WTC11 (cell line): ENCODE data around the gene BLM. TPM values are rescaled to one million over a fixed set of nuclear protein-coding genes. Genes with fewer than 3 reads are reported as not detected.

Experiments used
- ATAC-seq: fragments of 200-7000 bp; cut with Tn5 transposase; 2 replicates; pipeline ENCODE4 v1.10.0; 2021; ENCODE audit warnings: mild to moderate bottlenecking, moderate library complexity
- CTCF ChIA-PET: fragments of 300-600 bp; sonication (Branson Sonifier 250); formaldehyde crosslinking; loops from one replicate; lab custom pipeline; 2021; ENCODE audit warnings: antibody characterized with exemption; lab: Charles Lee
- POLR2A ChIA-PET: fragments of 350-600 bp; sonication (Branson Sonifier 250); formaldehyde crosslinking; loops from one replicate; lab custom pipeline; 2021; ENCODE audit warnings: antibody characterized with exemption; lab: Charles Lee
- DNase-seq: peaks from one replicate; pipeline ENCODE4 v3.0.0; 2021; ENCODE audit warnings: low spot score
- H3K27ac Mint-ChIP-seq: 2 replicates; pipeline ENCODE4 v1.8.0; 2021; ENCODE audit warnings: mixed read lengths
- H3K27me3 Mint-ChIP-seq: 2 replicates; pipeline ENCODE4 v1.8.0; 2021; ENCODE audit warnings: low read depth, mild to moderate bottlenecking, moderate library complexity, mixed read lengths
- H3K36me3 Mint-ChIP-seq: 2 replicates; pipeline ENCODE4 v1.8.0; 2021; ENCODE audit warnings: mixed read lengths
- H3K4me1 Mint-ChIP-seq: 2 replicates; pipeline ENCODE4 v1.8.0; 2022; ENCODE audit warnings: mixed read lengths
- H3K4me3 Mint-ChIP-seq: 2 replicates; pipeline ENCODE4 v1.8.0; 2021; ENCODE audit warnings: mild to moderate bottlenecking, moderate library complexity, mixed read lengths
- H3K9me3 Mint-ChIP-seq: 2 replicates; pipeline ENCODE4 v1.8.0; 2021; ENCODE audit warnings: mixed read lengths
- ARID4B ChIP-seq: sonication (generic); formaldehyde crosslinking; IDR thresholded peaks from 2 replicates; pipeline ENCODE4 v1.8.0; 2023; ENCODE audit warnings: missing genetic modification reagents, mild to moderate bottlenecking, borderline replicate concordance
- ATF1 ChIP-seq: sonication (generic); formaldehyde crosslinking; IDR thresholded peaks from 2 replicates; pipeline ENCODE4 v1.8.1; 2023; ENCODE audit warnings: mild to moderate bottlenecking, moderate library complexity, missing genetic modification reagents
- ATF2 ChIP-seq: sonication (generic); formaldehyde crosslinking; IDR thresholded peaks from 2 replicates; pipeline ENCODE4 v1.8.1; 2022; ENCODE audit warnings: low read depth, missing genetic modification reagents, borderline replicate concordance
- CDX4 ChIP-seq: fragments of 250-450 bp; sonication (Bioruptor Pico); IDR thresholded peaks from 2 replicates; pipeline ENCODE4 v1.9.0; 2021; ENCODE audit warnings: moderate library complexity, mild to moderate bottlenecking, inconsistent platforms, borderline replicate concordance
- EMX1 ChIP-seq: fragments of 250-450 bp; sonication (Bioruptor Pico); IDR thresholded peaks from 2 replicates; pipeline ENCODE4 v1.8.0; 2021; ENCODE audit warnings: mild to moderate bottlenecking
- GTF2I ChIP-seq: fragments of 250-450 bp; sonication (Bioruptor Pico); conservative IDR thresholded peaks from 2 replicates; pipeline ENCODE4 v1.4.0; 2021; ENCODE audit warnings: mild to moderate bottlenecking
- HMGA2 ChIP-seq: fragments of 250-450 bp; sonication (Bioruptor Pico); IDR thresholded peaks from 2 replicates; pipeline ENCODE4 v1.4.0; 2021; ENCODE audit warnings: mild to moderate bottlenecking, moderate library complexity
- MLX ChIP-seq: sonication (generic); formaldehyde crosslinking; IDR thresholded peaks from 2 replicates; pipeline ENCODE4 v1.8.1; 2023; ENCODE audit warnings: mild to moderate bottlenecking, missing genetic modification reagents, moderate library complexity
- PREB ChIP-seq: sonication (generic); formaldehyde crosslinking; IDR thresholded peaks from 2 replicates; pipeline ENCODE4 v1.8.1; 2022; ENCODE audit warnings: mild to moderate bottlenecking, missing genetic modification reagents, moderate library complexity, borderline replicate concordance
- SMAD4 ChIP-seq: sonication (generic); formaldehyde crosslinking; IDR thresholded peaks from 2 replicates; pipeline ENCODE4 v1.8.0; 2022; ENCODE audit warnings: mild to moderate bottlenecking, missing genetic modification reagents
- ZNF232 ChIP-seq: sonication (generic); formaldehyde crosslinking; IDR thresholded peaks from 2 replicates; pipeline ENCODE4 v1.8.0; 2022; ENCODE audit warnings: mild to moderate bottlenecking, missing genetic modification reagents
- ZNF396 ChIP-seq: fragments of 250-450 bp; sonication (Bioruptor Pico); IDR thresholded peaks from 2 replicates; pipeline ENCODE4 v1.8.0; 2021; ENCODE audit warnings: mild to moderate bottlenecking, moderate library complexity, borderline replicate concordance
- ZNF425 ChIP-seq: fragments of 250-450 bp; sonication (Bioruptor Pico); conservative IDR thresholded peaks from 2 replicates; pipeline ENCODE4 v1.9.0; 2021; ENCODE audit warnings: mild to moderate bottlenecking
- ZSCAN18 ChIP-seq: fragments of 250-450 bp; sonication (Bioruptor Pico); IDR thresholded peaks from 2 replicates; pipeline ENCODE4 v2.1.2; 2022; ENCODE audit warnings: mild to moderate bottlenecking, moderate library complexity
- total RNA-seq: library from RNA; stranded (reverse); gene quantifications from 3 replicates; pipeline ENCODE4 v1.2.3, GENCODE V29; 2021
- TF ChIP-seq, protein P1 (sequence below): sonication (generic); formaldehyde crosslinking; IDR thresholded peaks from 2 replicates; pipeline ENCODE4 v1.8.1; 2022; ENCODE audit warnings: mild to moderate bottlenecking, moderate library complexity, missing genetic modification reagents
- TF ChIP-seq, protein P2 (sequence below): sonication (generic); formaldehyde crosslinking; IDR thresholded peaks from 2 replicates; pipeline ENCODE4 v1.8.1; 2023; ENCODE audit warnings: mild to moderate bottlenecking, moderate library complexity, missing genetic modification reagents
- TF ChIP-seq, protein P3 (sequence below): sonication (generic); formaldehyde crosslinking; IDR thresholded peaks from 2 replicates; pipeline ENCODE4 v1.8.1; 2022; ENCODE audit warnings: low read depth, mild to moderate bottlenecking, moderate library complexity, missing genetic modification reagents, borderline replicate concordance
- TF ChIP-seq, protein P4 (sequence below): sonication (generic); formaldehyde crosslinking; IDR thresholded peaks from 2 replicates; pipeline ENCODE4 v1.8.0; 2022; ENCODE audit warnings: mild to moderate bottlenecking, missing genetic modification reagents

BLM gene
- total RNA-seq, 1 experiment from 2014 or later, result 40.5 TPM

GRCh38 chr15:90787881-90788280 lies 70.7 kb downstream of the BLM start:
- H3K27me3 Mint-ChIP-seq, result no peaks in the 10 kb centered on the region
- H3K9me3 Mint-ChIP-seq, result no peaks in the 10 kb centered on the region
- ATAC-seq (no peak), DNase-seq (no peak)
- H3K4me1 Mint-ChIP-seq, result no peaks in the 10 kb centered on the region
- no peak overlapping the region for H3K4me3 Mint-ChIP-seq
- H3K36me3 Mint-ChIP-seq, result peaks cover 52% of the 10 kb centered on the region
- CTCF ChIA-PET, result interaction anchor here (0.7 kb wide), 1 partner anchor 167 kb away, joined by 3 read pairs; the partner anchor contains the start of gene RCCD1
- H3K27ac Mint-ChIP-seq, result no peak overlapping the region
- POLR2A ChIA-PET, result interaction anchor here (0.7 kb wide), 1 partner anchor 44 kb away, joined by 3 read pairs; no protein-coding TSS in a partner anchor
- TF ChIP-seq ZNF232 (CRISPR knock-in tag) (no peak), GTF2I (CRISPR knock-in tag) (no peak), MLX (CRISPR knock-in tag) (no peak), ZNF425 (CRISPR knock-in tag) (no peak), PREB (CRISPR knock-in tag) (no peak), ATF1 (CRISPR knock-in tag) (no peak), SMAD4 (CRISPR knock-in tag) (no peak), CDX4 (CRISPR knock-in tag) (no peak), ZSCAN18 (CRISPR knock-in tag) (no peak), ZNF396 (CRISPR knock-in tag) (no peak), EMX1 (CRISPR knock-in tag) (no peak), ATF2 (CRISPR knock-in tag) (no peak), HMGA2 (CRISPR knock-in tag) (no peak), ARID4B (no peak)
- TF ChIP-seq, protein P1, sequence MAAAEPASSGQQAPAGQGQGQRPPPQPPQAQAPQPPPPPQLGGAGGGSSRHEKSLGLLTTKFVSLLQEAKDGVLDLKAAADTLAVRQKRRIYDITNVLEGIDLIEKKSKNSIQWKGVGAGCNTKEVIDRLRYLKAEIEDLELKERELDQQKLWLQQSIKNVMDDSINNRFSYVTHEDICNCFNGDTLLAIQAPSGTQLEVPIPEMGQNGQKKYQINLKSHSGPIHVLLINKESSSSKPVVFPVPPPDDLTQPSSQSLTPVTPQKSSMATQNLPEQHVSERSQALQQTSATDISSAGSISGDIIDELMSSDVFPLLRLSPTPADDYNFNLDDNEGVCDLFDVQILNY (CRISPR knock-in tag), result no peak
- TF ChIP-seq, protein P2, sequence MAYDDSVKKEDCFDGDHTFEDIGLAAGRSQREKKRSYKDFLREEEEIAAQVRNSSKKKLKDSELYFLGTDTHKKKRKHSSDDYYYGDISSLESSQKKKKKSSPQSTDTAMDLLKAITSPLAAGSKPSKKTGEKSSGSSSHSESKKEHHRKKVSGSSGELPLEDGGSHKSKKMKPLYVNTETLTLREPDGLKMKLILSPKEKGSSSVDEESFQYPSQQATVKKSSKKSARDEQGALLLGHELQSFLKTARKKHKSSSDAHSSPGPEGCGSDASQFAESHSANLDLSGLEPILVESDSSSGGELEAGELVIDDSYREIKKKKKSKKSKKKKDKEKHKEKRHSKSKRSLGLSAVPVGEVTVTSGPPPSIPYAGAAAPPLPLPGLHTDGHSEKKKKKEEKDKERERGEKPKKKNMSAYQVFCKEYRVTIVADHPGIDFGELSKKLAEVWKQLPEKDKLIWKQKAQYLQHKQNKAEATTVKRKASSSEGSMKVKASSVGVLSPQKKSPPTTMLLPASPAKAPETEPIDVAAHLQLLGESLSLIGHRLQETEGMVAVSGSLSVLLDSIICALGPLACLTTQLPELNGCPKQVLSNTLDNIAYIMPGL (CRISPR knock-in tag), result no peak
- TF ChIP-seq, protein P3, sequence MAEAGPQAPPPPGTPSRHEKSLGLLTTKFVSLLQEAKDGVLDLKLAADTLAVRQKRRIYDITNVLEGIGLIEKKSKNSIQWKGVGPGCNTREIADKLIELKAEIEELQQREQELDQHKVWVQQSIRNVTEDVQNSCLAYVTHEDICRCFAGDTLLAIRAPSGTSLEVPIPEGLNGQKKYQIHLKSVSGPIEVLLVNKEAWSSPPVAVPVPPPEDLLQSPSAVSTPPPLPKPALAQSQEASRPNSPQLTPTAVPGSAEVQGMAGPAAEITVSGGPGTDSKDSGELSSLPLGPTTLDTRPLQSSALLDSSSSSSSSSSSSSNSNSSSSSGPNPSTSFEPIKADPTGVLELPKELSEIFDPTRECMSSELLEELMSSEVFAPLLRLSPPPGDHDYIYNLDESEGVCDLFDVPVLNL (CRISPR knock-in tag), result no peak
- TF ChIP-seq, protein P4, sequence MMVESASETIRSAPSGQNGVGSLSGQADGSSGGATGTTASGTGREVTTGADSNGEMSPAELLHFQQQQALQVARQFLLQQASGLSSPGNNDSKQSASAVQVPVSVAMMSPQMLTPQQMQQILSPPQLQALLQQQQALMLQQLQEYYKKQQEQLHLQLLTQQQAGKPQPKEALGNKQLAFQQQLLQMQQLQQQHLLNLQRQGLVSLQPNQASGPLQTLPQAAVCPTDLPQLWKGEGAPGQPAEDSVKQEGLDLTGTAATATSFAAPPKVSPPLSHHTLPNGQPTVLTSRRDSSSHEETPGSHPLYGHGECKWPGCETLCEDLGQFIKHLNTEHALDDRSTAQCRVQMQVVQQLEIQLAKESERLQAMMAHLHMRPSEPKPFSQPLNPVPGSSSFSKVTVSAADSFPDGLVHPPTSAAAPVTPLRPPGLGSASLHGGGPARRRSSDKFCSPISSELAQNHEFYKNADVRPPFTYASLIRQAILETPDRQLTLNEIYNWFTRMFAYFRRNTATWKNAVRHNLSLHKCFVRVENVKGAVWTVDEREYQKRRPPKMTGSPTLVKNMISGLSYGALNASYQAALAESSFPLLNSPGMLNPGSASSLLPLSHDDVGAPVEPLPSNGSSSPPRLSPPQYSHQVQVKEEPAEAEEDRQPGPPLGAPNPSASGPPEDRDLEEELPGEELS (CRISPR knock-in tag), result no peak
